ENCODE data around the gene BEX5. TPM values are rescaled to one million over a fixed set of nuclear protein-coding genes. Genes with fewer than 3 reads are reported as not detected.
"Not testable (repeated sequence)": the region's sequence is repeated elsewhere in the genome, so short reads cannot be mapped to it uniquely, and the experiment has no call there.

BEX5 gene
- 10 to 100 TPM in 1 of 4 donors, 1 to 10 TPM in 2, under 1 TPM in 1; 0.89 to 16.2 (median 4.8) TPM for polyA plus RNA-seq
- long read RNA-seq, donor 1, transcript BEX5-201 (3 exons, 857 nt) = major isoform, 19 of 19 reads
- long read RNA-seq, donor 1, partial matches to known transcripts = 0 of 19 reads
- long read RNA-seq, donor 1, other reads (novel, unspliced or antisense) = 0 of 19 reads
- long read RNA-seq, donor 2 = 0 reads
- long read RNA-seq, donor 3, partial matches to known transcripts = 0 of 2 reads
- long read RNA-seq, donor 3, other reads (novel, unspliced or antisense) = 0 of 2 reads
- long read RNA-seq, donor 4 = 0 reads
- long read RNA-seq, donor 5, partial matches to known transcripts = 0 of 4 reads
- long read RNA-seq, donor 5, other reads (novel, unspliced or antisense) = 0 of 4 reads
- long read RNA-seq, donor 6, partial matches to known transcripts = 0 of 2 reads
- long read RNA-seq, donor 6, other reads (novel, unspliced or antisense) = 0 of 2 reads
- long read RNA-seq, donor 7, partial matches to known transcripts = 0 of 1 reads
- long read RNA-seq, donor 7, other reads (novel, unspliced or antisense) = 0 of 1 reads
- long read RNA-seq, donor 8 = 0 reads
- long read RNA-seq, donor 9 = 0 reads
- long read RNA-seq, donor 10, transcript BEX5-201 (3 exons, 857 nt) = major isoform, 11 of 11 reads
- long read RNA-seq, donor 10, partial matches to known transcripts = 0 of 11 reads
- long read RNA-seq, donor 10, other reads (novel, unspliced or antisense) = 0 of 11 reads

GRCh38 chrX:102155806-102156179, at the start of gene BEX5:
BEX5 (minus strand) TSS chrX:102155977; CDS start chrX:102154265, 1,712 bp downstream.
- no peaks in the 10 kb centered on the region for H3K9me3 ChIP-seq (ENCODE audit: control insufficient read depth in 2 of 2, insufficient read depth in 1 of 2, low read depth in 1 of 2, low read length in 1 of 2)
- peaks cover 0 to 2% (median 0%) of the 10 kb centered on the region in 3 donors for H3K4me1 ChIP-seq (ENCODE audit: control insufficient read depth in 3 of 3, insufficient read depth in 2 of 3, low read depth in 1 of 3, low read length in 2 of 3)
- FAIRE-seq (no peak), DNase-seq (peak; percentile 52 to 76)
- peak within 1 kb of the TSS in 2 of 3 donors; percentile 60 to 65 for H3K27ac ChIP-seq (ENCODE audit: low read depth in 1 of 3, low read length in 2 of 3)
- 2 to 28% (median 10%) methylated on average over 8 to 15 of the region's 15 CpGs for WGBS, 3 donors
- H3K4me3 ChIP-seq (ENCODE audit: low read depth in 1 of 3, low read length in 3 of 3) = peak within 1 kb of the TSS in 2 of 3 donors; percentile 3 to 52
- no peaks in the 10 kb centered on the region for H3K27me3 ChIP-seq (ENCODE audit: control insufficient read depth in 3 of 3, insufficient read depth in 3 of 3, low read length in 3 of 3)
- no peaks in the 10 kb centered on the region for H3K36me3 ChIP-seq (ENCODE audit: control insufficient read depth in 3 of 3, insufficient read depth in 2 of 3, low read depth in 1 of 3, low read length in 3 of 3)

GRCh38 chrX:102185967-102186720, 30.4 kb upstream of the BEX5 start:
- WGBS, 3 donors = 63 to 82% (median 70%) methylated on average over 7 of the region's 7 CpGs
- DNase-seq = no peak
- no peaks in the 10 kb centered on the region for H3K27me3 ChIP-seq (ENCODE audit: control insufficient read depth in 3 of 3, insufficient read depth in 3 of 3, low read length in 3 of 3)
- H3K4me3 ChIP-seq (ENCODE audit: low read depth in 1 of 3, low read length in 3 of 3) = no peak overlapping the region
- no peak overlapping the region for H3K27ac ChIP-seq (ENCODE audit: low read depth in 1 of 3, low read length in 2 of 3)
- H3K4me1 ChIP-seq (ENCODE audit: control insufficient read depth in 3 of 3, insufficient read depth in 2 of 3, low read depth in 1 of 3, low read length in 2 of 3) = no peaks in the 10 kb centered on the region
- no peak for FAIRE-seq
- no peaks in the 10 kb centered on the region for H3K9me3 ChIP-seq (ENCODE audit: control insufficient read depth in 2 of 2, insufficient read depth in 1 of 2, low read depth in 1 of 2, low read length in 1 of 2)
- H3K36me3 ChIP-seq (ENCODE audit: control insufficient read depth in 3 of 3, insufficient read depth in 2 of 3, low read depth in 1 of 3, low read length in 3 of 3) = no peaks in the 10 kb centered on the region

- FAIRE-seq = no peak
- no peaks in the 10 kb centered on the region for H3K9me3 ChIP-seq (ENCODE audit: control insufficient read depth in 2 of 2, insufficient read depth in 1 of 2, low read depth in 1 of 2, low read length in 1 of 2)
- peaks cover 0 to 2% (median 0%) of the 10 kb centered on the region in 3 donors for H3K4me1 ChIP-seq (ENCODE audit: control insufficient read depth in 3 of 3, insufficient read depth in 2 of 3, low read depth in 1 of 3, low read length in 2 of 3)
- H3K27me3 ChIP-seq (ENCODE audit: control insufficient read depth in 3 of 3, insufficient read depth in 3 of 3, low read length in 3 of 3) = no peaks in the 10 kb centered on the region
- H3K36me3 ChIP-seq (ENCODE audit: control insufficient read depth in 3 of 3, insufficient read depth in 2 of 3, low read depth in 1 of 3, low read length in 3 of 3) = no peaks in the 10 kb centered on the region
- H3K27ac ChIP-seq (ENCODE audit: low read depth in 1 of 3, low read length in 2 of 3) = peak overlapping the region in 2 of 3 donors; percentile 60 to 65
- 3 to 41% (median 7%) methylated on average over 31 to 32 of the region's 32 CpGs for WGBS, 3 donors
- peak overlapping the region in 2 of 3 donors; percentile 3 to 52 for H3K4me3 ChIP-seq (ENCODE audit: low read depth in 1 of 3, low read length in 3 of 3)
- DNase-seq = peak; percentile 0 to 26
Measured at GRCh38 chrX:102154900-102155805, 624 bp downstream of the BEX5 start.

GRCh38 chrX:102154218-102154860, 1.4 kb downstream of the BEX5 start:
- no peak for FAIRE-seq
- H3K27ac ChIP-seq (ENCODE audit: low read depth in 1 of 3, low read length in 2 of 3) = no peak overlapping the region
- no peaks in the 10 kb centered on the region for H3K27me3 ChIP-seq (ENCODE audit: control insufficient read depth in 3 of 3, insufficient read depth in 3 of 3, low read length in 3 of 3)
- DNase-seq = peak in 1 of 2 donors; percentile 15
- no peaks in the 10 kb centered on the region for H3K36me3 ChIP-seq (ENCODE audit: control insufficient read depth in 3 of 3, insufficient read depth in 2 of 3, low read depth in 1 of 3, low read length in 3 of 3)
- H3K4me3 ChIP-seq (ENCODE audit: low read depth in 1 of 3, low read length in 3 of 3) = peak overlapping the region in 1 of 3 donors; percentile 52
- peaks cover 0 to 2% (median 0%) of the 10 kb centered on the region in 3 donors for H3K4me1 ChIP-seq (ENCODE audit: control insufficient read depth in 3 of 3, insufficient read depth in 2 of 3, low read depth in 1 of 3, low read length in 2 of 3)
- H3K9me3 ChIP-seq (ENCODE audit: control insufficient read depth in 2 of 2, insufficient read depth in 1 of 2, low read depth in 1 of 2, low read length in 1 of 2) = no peaks in the 10 kb centered on the region
- WGBS, 3 donors = 5 to 23% (median 11%) methylated on average over 11 of the region's 11 CpGs

GRCh38 chrX:102142274-102142673, 13.5 kb downstream of the BEX5 start, which contains the start of gene TCEAL6:
TCEAL6 (minus strand) TSS chrX:102142481.
- peaks cover 0 to 16% (median 0%) of the 10 kb centered on the region in 3 donors for H3K27me3 ChIP-seq (ENCODE audit: control insufficient read depth in 3 of 3, insufficient read depth in 3 of 3, low read length in 3 of 3)
- not testable (repeated sequence) for H3K9me3 ChIP-seq (ENCODE audit: control insufficient read depth in 2 of 2, insufficient read depth in 1 of 2, low read depth in 1 of 2, low read length in 1 of 2); H3K4me3 ChIP-seq (ENCODE audit: low read depth in 1 of 3, low read length in 3 of 3); H3K27ac ChIP-seq (ENCODE audit: low read depth in 1 of 3, low read length in 2 of 3); H3K4me1 ChIP-seq (ENCODE audit: control insufficient read depth in 3 of 3, insufficient read depth in 2 of 3, low read depth in 1 of 3, low read length in 2 of 3); DNase-seq; H3K36me3 ChIP-seq (ENCODE audit: control insufficient read depth in 3 of 3, insufficient read depth in 2 of 3, low read depth in 1 of 3, low read length in 3 of 3); FAIRE-seq
- WGBS, 3 donors = 5 to 32% (median 28%) methylated on average over 9 to 25 of the region's 31 CpGs

- FAIRE-seq; H3K4me3 ChIP-seq (ENCODE audit: low read depth in 1 of 3, low read length in 3 of 3); DNase-seq; H3K9me3 ChIP-seq (ENCODE audit: control insufficient read depth in 2 of 2, insufficient read depth in 1 of 2, low read depth in 1 of 2, low read length in 1 of 2); H3K36me3 ChIP-seq (ENCODE audit: control insufficient read depth in 3 of 3, insufficient read depth in 2 of 3, low read depth in 1 of 3, low read length in 3 of 3); H3K27ac ChIP-seq (ENCODE audit: low read depth in 1 of 3, low read length in 2 of 3); H3K4me1 ChIP-seq (ENCODE audit: control insufficient read depth in 3 of 3, insufficient read depth in 2 of 3, low read depth in 1 of 3, low read length in 2 of 3): not testable (repeated sequence)
- 16 to 52% (median 26%) methylated on average over 11 to 19 of the region's 19 CpGs for WGBS, 3 donors
- peaks cover 0 to 16% (median 0%) of the 10 kb centered on the region in 3 donors for H3K27me3 ChIP-seq (ENCODE audit: control insufficient read depth in 3 of 3, insufficient read depth in 3 of 3, low read length in 3 of 3)
Measured at GRCh38 chrX:102141631-102142030, 14.1 kb downstream of the BEX5 start.

- not testable (repeated sequence) for FAIRE-seq; H3K4me1 ChIP-seq (ENCODE audit: control insufficient read depth in 3 of 3, insufficient read depth in 2 of 3, low read depth in 1 of 3, low read length in 2 of 3); H3K27ac ChIP-seq (ENCODE audit: low read depth in 1 of 3, low read length in 2 of 3); H3K9me3 ChIP-seq (ENCODE audit: control insufficient read depth in 2 of 2, insufficient read depth in 1 of 2, low read depth in 1 of 2, low read length in 1 of 2); H3K36me3 ChIP-seq (ENCODE audit: control insufficient read depth in 3 of 3, insufficient read depth in 2 of 3, low read depth in 1 of 3, low read length in 3 of 3); H3K4me3 ChIP-seq (ENCODE audit: low read depth in 1 of 3, low read length in 3 of 3); DNase-seq
- WGBS, 3 donors = 29 to 67% (median 62%) methylated on average over 12 to 16 of the region's 16 CpGs
- peaks cover 0 to 16% (median 0%) of the 10 kb centered on the region in 3 donors for H3K27me3 ChIP-seq (ENCODE audit: control insufficient read depth in 3 of 3, insufficient read depth in 3 of 3, low read length in 3 of 3)
Measured at GRCh38 chrX:102140876-102141275, 14.9 kb downstream of the BEX5 start.

All from small intestine (tissue), 16 donors.